Stomach (tissue), 4 donors: Measurements from ENCODE around the gene BPIFA1.

Experiments used
- CTCF ChIP-seq, 7 experiments: fragments of 450-650 bp in 4 of 7; fragments of 200-600 bp in 3 of 7; sonication (generic) in 3 of 7; IDR thresholded peaks; one replicate each; pipeline ENCODE4 v1.5.1; 2016 to 2019; ENCODE audit warnings: antibody characterized with exemption in 7 of 7, control low read depth in 2 of 7, mild to moderate bottlenecking in 1 of 7
- EP300 ChIP-seq: sonication (generic); formaldehyde crosslinking; IDR thresholded peaks from one replicate; pipeline ENCODE4 v1.6.1; 2017; ENCODE audit warnings: antibody characterized with exemption
- POLR2A ChIP-seq, 4 donors: fragments of 450-650 bp; IDR thresholded peaks; one replicate each; pipeline ENCODE4 v1.6.1; 2016; ENCODE audit warnings: antibody characterized with exemption in 4 of 4, control low read depth in 2 of 4, mild to moderate bottlenecking in 1 of 4, moderate library complexity in 1 of 4
- POLR2AphosphoS5 ChIP-seq, 3 donors: sonication (generic); formaldehyde crosslinking; IDR thresholded peaks; one replicate each; pipeline ENCODE4 v1.6.1; 2016; ENCODE audit warnings: antibody characterized with exemption in 3 of 3

GRCh38 chr20:33188421-33188820 lies 47.4 kb upstream of the BPIFA1 start:
- TF ChIP-seq CTCF (IDR thresholded peaks at IDR 0.05) (no peak), POLR2AphosphoS5 (IDR thresholded peaks at IDR 0.05) (no peak), POLR2A (IDR thresholded peaks at IDR 0.05) (no peak), EP300 (no peak)
